NCI-H82 treated with DMSO at 0.1 percent for 48 hours (cell line): ENCODE data around the gene NANS.

ENCODE experiments used
- DNase-seq: peaks from one replicate; lab custom pipeline; 2025; ENCODE audit not compliant: unreplicated experiment; lab: John Stamatoyannopoulos, UW

NANS gene

DNA sequence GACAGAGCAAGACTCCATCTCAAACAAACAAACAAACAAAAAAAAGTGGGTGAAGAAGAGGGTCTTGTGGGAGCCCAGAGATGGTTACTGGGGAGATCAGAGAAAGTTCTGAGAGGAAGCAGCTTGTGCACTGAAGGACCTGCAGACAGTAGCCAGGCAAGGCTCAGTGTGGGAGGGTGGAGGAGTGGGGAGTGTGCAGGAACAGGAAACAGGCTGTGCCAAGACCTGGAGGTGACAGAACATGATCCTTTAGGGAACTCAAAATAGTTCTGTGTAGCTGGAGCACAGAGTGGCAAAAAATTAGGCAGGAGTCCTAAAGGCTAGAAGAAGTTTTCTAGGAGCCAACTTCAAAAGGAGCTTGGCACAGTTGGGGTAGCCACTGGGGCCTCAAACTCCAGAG is 19.2 kb upstream of the NANS start:
- DNase-seq = no peak

DNA sequence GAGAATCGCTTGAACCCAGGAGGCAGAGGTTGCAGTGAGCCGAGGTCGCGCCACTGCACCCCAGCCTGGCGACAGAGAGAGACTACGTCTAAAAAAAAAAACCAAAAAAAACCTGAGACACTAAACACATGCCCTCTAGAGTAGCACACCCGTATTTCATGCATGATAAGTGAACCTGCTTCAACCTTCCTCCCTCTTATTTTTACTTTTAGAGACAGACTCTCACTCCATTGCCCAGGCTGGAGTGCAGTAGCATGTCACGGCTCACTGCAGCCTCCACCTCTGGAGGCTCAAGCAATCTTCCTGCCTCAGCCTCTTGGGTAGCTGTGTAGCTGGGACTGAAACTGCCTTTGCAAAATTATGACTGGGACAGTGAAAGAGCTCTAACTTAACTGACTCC is 17.6 kb upstream of the NANS start:
- DNase-seq = no peak

GRCh38 chr9:98039607-98040017 is 16.9 kb upstream of the NANS start:
- DNase-seq = no peak

GRCh38 chr9:98040212-98040611 is 16.3 kb upstream of the NANS start:
- DNase-seq = no peak

- no peak for DNase-seq
Measured at GRCh38 chr9:98043915-98044314, 12.6 kb upstream of the NANS start.

DNA sequence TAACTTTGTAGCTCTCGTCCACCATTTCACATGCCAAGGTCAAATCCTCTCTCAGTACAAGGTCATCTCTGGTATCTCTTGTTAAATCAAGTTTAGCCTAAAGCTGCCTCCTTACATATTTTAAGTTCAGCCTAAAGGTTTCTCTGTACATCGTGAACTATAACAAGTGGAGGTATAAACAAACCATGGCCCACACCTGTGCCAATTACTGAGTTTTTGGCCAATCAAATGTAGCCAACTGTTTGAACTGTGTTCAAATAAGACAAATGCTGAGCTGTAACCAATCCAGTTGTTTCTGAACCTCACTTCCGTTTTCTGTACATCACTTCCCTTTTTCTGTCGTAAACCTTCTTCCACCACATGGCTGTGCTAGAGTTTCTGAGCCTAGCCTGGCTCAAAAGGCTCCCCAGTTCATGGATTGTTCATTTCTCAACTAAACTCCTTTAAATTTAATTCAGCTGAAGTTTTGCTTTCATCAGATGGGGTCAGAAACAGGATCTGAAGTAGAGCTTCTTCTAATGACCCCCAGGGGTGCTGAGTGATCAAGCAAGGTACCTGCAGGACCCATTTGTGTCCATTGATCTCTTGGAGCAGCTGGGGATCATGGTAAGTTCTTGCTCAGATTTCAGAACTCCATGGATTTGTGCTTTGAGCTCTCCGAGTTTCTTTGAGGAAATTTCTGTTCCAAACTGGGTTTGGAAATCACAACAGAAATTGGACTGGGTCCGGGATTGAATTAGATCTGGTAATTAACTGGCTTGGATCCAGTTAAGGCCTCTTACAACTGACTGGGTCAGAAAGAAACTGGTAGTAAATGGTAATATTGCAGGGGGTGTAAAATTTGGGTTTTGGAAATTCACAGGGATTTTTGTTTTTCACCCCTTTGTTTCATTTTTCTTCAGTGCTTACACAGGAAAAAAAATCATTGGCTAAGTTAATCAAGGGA is 11.0 kb upstream of the NANS start:
- DNase-seq = no peak

GRCh38 chr9:98046180-98046543 is 10.4 kb upstream of the NANS start:
- no peak for DNase-seq

DNA sequence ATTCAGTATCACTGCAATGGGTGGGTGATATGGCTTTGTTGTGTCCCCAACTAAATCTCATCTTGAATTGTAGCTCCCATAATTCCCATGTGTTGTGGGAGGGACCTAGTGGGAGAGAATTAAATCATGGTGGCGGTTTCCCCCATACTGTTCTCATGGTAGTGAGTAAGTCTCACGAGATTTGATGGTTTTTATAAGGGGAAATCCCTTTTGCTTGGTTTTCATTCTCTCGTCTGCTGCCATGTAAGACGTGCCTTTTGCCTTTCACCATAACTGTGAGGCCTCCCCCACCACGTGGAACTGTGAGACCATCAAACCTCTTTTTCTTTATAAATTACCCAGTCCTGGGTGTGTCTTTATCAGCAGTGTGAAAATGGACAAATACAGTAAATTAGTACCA is 9.5 kb upstream of the NANS start:
- DNase-seq = no peak

DNA sequence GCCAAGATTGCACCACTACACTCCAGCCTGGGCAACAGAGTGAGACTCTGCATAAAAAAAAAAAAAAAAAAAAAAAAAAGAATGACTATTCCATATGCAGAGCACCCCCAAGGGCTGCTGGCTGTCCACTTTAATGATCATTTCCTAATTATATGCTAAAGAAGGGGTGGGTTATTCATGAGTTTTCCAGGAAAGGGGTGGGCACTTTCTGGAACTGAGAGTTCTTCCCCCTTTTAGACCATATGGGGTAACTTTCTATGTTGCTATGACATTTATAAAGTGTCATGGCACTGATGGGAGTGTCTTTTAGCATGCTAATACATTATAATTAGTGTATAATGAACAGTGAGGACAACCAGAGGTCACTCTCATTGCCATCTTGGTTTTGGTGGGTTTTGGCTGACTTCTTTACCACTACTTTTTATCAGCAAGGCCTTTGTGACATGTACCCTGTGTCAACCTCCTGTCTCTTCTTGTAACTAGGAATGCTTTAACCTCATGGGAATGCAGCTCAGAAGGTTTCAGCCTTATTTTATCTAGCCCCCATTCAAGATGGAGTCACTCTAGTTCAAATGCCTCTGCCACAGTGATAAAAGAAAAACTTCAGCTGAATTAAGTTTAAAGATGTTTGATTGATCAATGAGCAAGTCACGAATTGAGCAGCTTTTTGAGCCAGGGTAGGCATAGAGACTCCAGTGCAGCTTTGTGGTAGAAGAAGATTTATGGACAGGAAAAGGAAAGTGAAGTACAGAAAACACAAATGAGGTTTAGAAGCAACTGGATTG is 7.1 kb upstream of the NANS start:
- DNase-seq = no peak

- DNase-seq = no peak
Measured at GRCh38 chr9:98050351-98050750, 6.2 kb upstream of the NANS start.

GRCh38 chr9:98054376-98054951 is 2.1 kb upstream of the NANS start:
- DNase-seq = no peak

DNA sequence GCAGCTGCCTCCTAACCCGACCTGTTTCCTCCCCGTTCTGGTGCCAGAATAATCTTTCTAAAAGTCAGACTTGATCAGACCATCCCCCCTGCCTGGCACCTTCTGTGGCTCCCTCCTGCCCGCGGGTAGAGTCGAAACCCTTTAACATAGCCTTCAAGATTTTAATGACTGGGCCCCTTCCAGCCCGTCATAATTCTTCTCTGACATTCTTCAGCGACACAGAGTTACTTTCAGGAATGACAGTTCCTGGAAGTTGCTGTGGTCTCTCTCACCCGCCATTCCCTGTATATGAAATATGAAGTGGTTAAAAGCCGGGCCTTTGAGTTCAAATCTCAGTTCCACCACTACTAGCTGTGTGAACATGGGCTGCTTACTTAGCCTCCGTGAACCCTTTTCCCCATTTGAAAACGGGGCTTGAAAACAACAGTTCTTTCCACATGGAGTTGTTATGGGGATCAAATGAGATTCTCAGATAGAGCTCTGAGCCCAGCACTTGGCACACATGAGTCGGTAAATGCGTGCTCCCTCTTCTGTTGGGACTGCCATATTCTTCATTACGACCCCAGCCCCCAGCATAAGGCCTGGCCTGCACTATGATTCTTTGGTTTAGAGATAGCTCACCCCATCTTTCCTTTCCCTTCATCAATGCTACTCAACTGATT is 737 bp downstream of the NANS start:
- DNase-seq = no peak

DNA sequence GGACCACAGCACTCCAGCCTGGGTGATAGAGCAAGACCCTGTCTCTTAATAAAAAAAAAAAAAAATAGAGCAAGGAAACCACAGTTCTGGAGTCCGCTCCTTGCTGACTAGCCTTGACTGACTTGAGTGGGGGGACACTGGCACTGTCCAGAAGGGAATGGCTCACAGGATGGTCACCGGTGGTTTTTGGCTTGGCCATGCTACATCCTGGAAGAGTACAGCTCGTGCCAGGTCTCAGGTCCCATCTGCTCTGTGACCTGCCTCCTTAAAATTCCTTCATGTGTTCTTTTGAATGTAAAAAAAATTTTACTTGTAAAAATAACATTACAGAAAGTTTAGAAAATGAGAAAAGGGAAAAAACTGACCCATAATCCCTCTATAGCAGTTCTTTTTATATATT is 5.6 kb downstream of the NANS start:
- no peak for DNase-seq

DNA sequence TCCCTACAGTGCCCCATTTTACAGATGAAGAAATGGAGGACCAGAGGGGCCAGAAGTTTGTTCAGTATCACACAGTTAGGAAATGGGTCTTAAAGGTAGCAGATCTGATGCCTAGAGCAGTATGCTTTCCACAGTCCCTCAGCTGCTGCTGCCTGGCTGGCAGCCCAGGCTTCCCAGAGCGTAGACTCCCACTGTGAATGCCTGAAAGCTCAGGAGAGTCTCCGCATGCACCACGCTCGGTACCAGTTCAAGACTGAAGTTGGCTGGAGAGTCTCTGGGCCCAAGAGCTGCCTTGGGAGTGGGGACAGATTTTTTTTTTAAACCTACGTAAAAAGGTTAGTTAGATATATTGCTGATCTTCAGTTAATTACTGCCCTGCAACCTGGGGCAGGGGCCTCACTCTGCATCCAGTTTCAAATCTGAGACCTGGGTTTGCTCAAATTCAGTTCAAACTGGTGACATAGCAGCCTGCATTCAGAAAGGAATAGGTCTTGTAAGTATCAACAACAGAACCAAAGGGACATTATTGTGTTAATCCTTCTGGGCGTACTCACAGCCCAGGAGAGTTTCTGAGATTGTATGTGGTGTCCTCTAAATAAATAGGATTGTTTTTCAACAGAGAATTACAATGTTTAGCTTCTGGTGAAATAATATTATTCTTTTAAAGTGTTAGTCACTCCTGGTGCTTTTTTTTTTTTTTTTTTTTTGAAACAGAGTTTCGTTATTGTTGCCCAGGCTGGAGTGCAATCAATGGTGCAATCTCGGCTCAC is 8.3 kb downstream of the NANS start:
- no peak for DNase-seq

GRCh38 chr9:98066235-98066634 is 9.7 kb downstream of the NANS start:
- no peak for DNase-seq

DNA sequence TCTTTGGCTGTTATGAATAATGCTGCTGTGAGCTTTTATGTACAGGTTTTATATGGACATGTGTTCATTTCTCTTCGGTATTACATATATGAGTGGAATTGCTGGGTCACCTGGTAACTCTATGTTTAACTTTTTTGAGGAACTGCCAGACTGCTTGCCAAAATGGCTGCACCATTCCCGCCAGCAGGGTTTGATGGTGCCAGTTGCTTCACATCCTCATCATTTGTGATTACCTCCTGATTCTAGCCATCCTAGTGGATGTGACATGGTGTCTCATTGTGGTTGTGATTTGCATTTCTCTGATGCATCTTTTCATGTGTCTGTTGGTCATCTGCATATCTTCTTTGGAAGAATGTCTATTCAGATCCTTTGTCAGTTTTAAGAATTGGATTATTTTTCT is 10.7 kb downstream of the NANS start:
- DNase-seq = no peak

DNA sequence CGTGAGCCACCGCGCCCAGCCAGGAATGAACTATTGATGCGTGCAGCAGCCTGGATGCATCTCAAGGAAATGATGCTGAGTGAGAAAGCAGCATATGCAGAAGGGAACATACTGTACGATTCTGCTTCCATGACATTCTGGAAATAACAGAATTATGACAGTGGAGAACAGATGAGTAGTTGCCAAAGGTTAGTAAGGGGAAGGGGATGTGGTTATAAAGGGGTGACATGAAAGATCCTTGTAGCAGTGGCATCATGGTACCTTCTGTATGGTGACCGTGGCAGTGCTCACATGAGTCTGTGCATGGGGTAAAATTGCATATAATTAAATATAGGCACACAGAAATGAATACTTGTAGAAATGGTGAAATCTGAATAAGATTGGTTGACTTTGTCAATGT is 13.0 kb downstream of the NANS start:
- no peak for DNase-seq

GRCh38 chr9:98070704-98071103 is 14.2 kb downstream of the NANS start:
- DNase-seq = no peak

- no peak for DNase-seq
Measured at GRCh38 chr9:98071737-98072136, 15.2 kb downstream of the NANS start.

GRCh38 chr9:98074115-98074990 is 17.8 kb downstream of the NANS start:
- DNase-seq = no peak
